ENCODE data around the gene TSEN34. TPM values are rescaled to one million over a fixed set of nuclear protein-coding genes. Genes with fewer than 3 reads are reported as not detected.

Gene TSEN34
- total and polyA plus RNA-seq, 2 experiments from 2014 or later: 66.9 to 100.0 TPM

GRCh38 chr19:54199401-54199800, 8.3 kb downstream of the TSEN34 start:
- 91% methylated on average over 16 of the region's 16 CpGs for WGBS (ENCODE audit: low lambda C conversion rate, missing lambda C conversion rate)

GRCh38 chr19:54201172-54201701, 10.1 kb downstream of the TSEN34 start:
- 5% methylated on average over 28 of the region's 28 CpGs for WGBS (ENCODE audit: low lambda C conversion rate, missing lambda C conversion rate)
- Histone ChIP-seq H3K4me1 (ENCODE audit: insufficient read depth) (peaks cover 28% of the 10 kb centered on the region), H4K20me1 (ENCODE audit: insufficient read depth, poor library complexity, severe bottlenecking) (peaks cover 52% of the 10 kb centered on the region), H2AFZ (no peak overlapping the region), H3K27ac (peak overlapping the region; percentile 97), H3K4me3 (peak overlapping the region; percentile 55), H3K9me2 (replicated peaks; ENCODE audit: insufficient read depth) (no peaks in the 10 kb centered on the region), H3K79me2 (peaks cover 55% of the 10 kb centered on the region), H3K27me3 (no peaks in the 10 kb centered on the region), H3K36me3 (replicated peaks; ENCODE audit: insufficient read depth, low read depth) (peaks cover 4% of the 10 kb centered on the region), H3K4me2 (peak overlapping the region; percentile 86), H3K9me3 (ENCODE audit: low read depth) (no peaks in the 10 kb centered on the region)
- no peak for DNase-seq (ENCODE audit: low spot score)
- no peak for TF ChIP-seq CTCF (IDR thresholded peaks at IDR 0.05; ENCODE audit: poor library complexity)
- no peak for TF ChIP-seq EZH2phosphoT487 (IDR thresholded peaks at IDR 0.05; ENCODE audit: low read depth, severe bottlenecking, unreplicated experiment)
- TF ChIP-seq EZH2 (IDR thresholded peaks at IDR 0.05; ENCODE audit: borderline replicate concordance): no peak

More at GRCh38 chr19:54199401-54199800, 8.3 kb downstream of the TSEN34 start:
- DNase-seq (ENCODE audit: low spot score): no peak
- Histone ChIP-seq H3K79me2 (peaks cover 37% of the 10 kb centered on the region), H3K4me1 (ENCODE audit: insufficient read depth) (peaks cover 25% of the 10 kb centered on the region), H3K27me3 (no peaks in the 10 kb centered on the region), H3K36me3 (replicated peaks; ENCODE audit: insufficient read depth, low read depth) (peaks cover 4% of the 10 kb centered on the region), H3K9me2 (replicated peaks; ENCODE audit: insufficient read depth) (no peaks in the 10 kb centered on the region), H3K9me3 (ENCODE audit: low read depth) (no peaks in the 10 kb centered on the region), H3K4me2 (no peak overlapping the region), H2AFZ (no peak overlapping the region), H4K20me1 (ENCODE audit: insufficient read depth, poor library complexity, severe bottlenecking) (peaks cover 34% of the 10 kb centered on the region), H3K4me3 (no peak overlapping the region), H3K27ac (peak overlapping the region; percentile 97)
- no peak for TF ChIP-seq EZH2phosphoT487 (IDR thresholded peaks at IDR 0.05; ENCODE audit: low read depth, severe bottlenecking, unreplicated experiment)
- TF ChIP-seq EZH2 (IDR thresholded peaks at IDR 0.05; ENCODE audit: borderline replicate concordance): no peak
- no peak for TF ChIP-seq CTCF (IDR thresholded peaks at IDR 0.05; ENCODE audit: poor library complexity)

- TF ChIP-seq CTCF (IDR thresholded peaks at IDR 0.05; ENCODE audit: poor library complexity) (no peak), EZH2 (IDR thresholded peaks at IDR 0.05; ENCODE audit: borderline replicate concordance) (no peak)
- Histone ChIP-seq H3K4me3 (peak overlapping the region; percentile 55), H3K9me2 (replicated peaks; ENCODE audit: insufficient read depth) (no peaks in the 10 kb centered on the region), H3K27ac (peak overlapping the region; percentile 97), H2AFZ (no peak overlapping the region), H3K9me3 (ENCODE audit: low read depth) (no peaks in the 10 kb centered on the region), H3K4me2 (peak overlapping the region; percentile 86), H3K79me2 (peaks cover 62% of the 10 kb centered on the region), H3K36me3 (replicated peaks; ENCODE audit: insufficient read depth, low read depth) (peaks cover 4% of the 10 kb centered on the region), H3K4me1 (ENCODE audit: insufficient read depth) (peaks cover 31% of the 10 kb centered on the region), H4K20me1 (ENCODE audit: insufficient read depth, poor library complexity, severe bottlenecking) (peaks cover 60% of the 10 kb centered on the region), H3K27me3 (no peaks in the 10 kb centered on the region)
- WGBS (ENCODE audit: low lambda C conversion rate, missing lambda C conversion rate): 69% methylated on average over 13 of the region's 13 CpGs
- no peak for DNase-seq (ENCODE audit: low spot score)
Measured at GRCh38 chr19:54201980-54202379, 10.9 kb downstream of the TSEN34 start.

Measured in hepatocyte (in vitro differentiated cells).